Osteoblast (primary cell): ENCODE data around the gene ERBB4. TPM values are rescaled to one million over a fixed set of nuclear protein-coding genes. Genes with fewer than 3 reads are reported as not detected.
A peak's percentile ranks its signal among the peaks of the same experiment; 100 is the strongest.

Experiments used
- DNase-seq: peaks from one replicate; pipeline ENCODE4 v3.0.0; 2011; ENCODE audit warnings: low spot score, mixed read lengths; ENCODE audit not compliant: insufficient read length; ENCODE audit errors: missing footprints
- H2AFZ ChIP-seq: 2 replicates; pipeline ENCODE4 v1.6.0; 2011; ENCODE audit warnings: mild to moderate bottlenecking, low read length
- H3K27ac ChIP-seq: 2 replicates; pipeline ENCODE4 v1.5.1; 2011; ENCODE audit warnings: mild to moderate bottlenecking, low read depth, low read length, moderate library complexity
- H3K27me3 ChIP-seq: 2 replicates; pipeline ENCODE4 v1.6.0; 2012; ENCODE audit warnings: mild to moderate bottlenecking, control low read depth, inconsistent platforms, low read length, moderate library complexity; ENCODE audit not compliant: insufficient read depth
- H3K36me3 ChIP-seq: 2 replicates; pipeline ENCODE4 v1.5.1; 2011; ENCODE audit warnings: mild to moderate bottlenecking, low read length, control low read depth, moderate library complexity; ENCODE audit not compliant: insufficient read depth
- H3K4me1 ChIP-seq: 2 replicates; pipeline ENCODE4 v1.5.1; 2011; ENCODE audit warnings: mild to moderate bottlenecking, low read length, control low read depth, moderate library complexity; ENCODE audit not compliant: insufficient read depth
- H3K4me2 ChIP-seq: 2 replicates; pipeline ENCODE4 v1.6.0; 2011; ENCODE audit warnings: mild to moderate bottlenecking, low read length; ENCODE audit not compliant: insufficient read depth
- H3K4me3 ChIP-seq: fragments of 200-600 bp; sonication (generic); 3 replicates; pipeline ENCODE4 v1.5.1; 2012; ENCODE audit warnings: mild to moderate bottlenecking, low read length, inconsistent platforms; ENCODE audit not compliant: insufficient read depth
- H3K79me2 ChIP-seq: 2 replicates; pipeline ENCODE4 v1.6.0; 2012; ENCODE audit warnings: mild to moderate bottlenecking, low read length, control low read depth, inconsistent platforms; ENCODE audit not compliant: insufficient read depth
- H3K9me3 ChIP-seq: 2 replicates; pipeline ENCODE4 v1.5.1; 2011; ENCODE audit warnings: low read depth, low read length, control low read depth
- H4K20me1 ChIP-seq: 2 replicates; pipeline ENCODE4 v1.6.0; 2012; ENCODE audit warnings: mild to moderate bottlenecking, low read length, control low read depth; ENCODE audit not compliant: insufficient read depth
- CTCF ChIP-seq: IDR thresholded peaks from 2 replicates; pipeline ENCODE4 v1.5.1; 2011; ENCODE audit warnings: mild to moderate bottlenecking, low read depth, low read length, moderate library complexity; ENCODE audit errors: extremely low read depth
- total RNA-seq: library from RNA; depleted of rRNA; stranded (reverse); fragments of >200 nt; gene quantifications from 2 replicates; pipeline ENCODE4 v1.2.3, GENCODE V29; 2012

The ERBB4 gene
- total RNA-seq, 1 donor = under 0.01 TPM

- no peak overlapping the region for H2AFZ ChIP-seq
- no peak for TF ChIP-seq CTCF
Measured at GRCh38 chr2:212264187-212264586, 274.4 kb downstream of the ERBB4 start.

DNA sequence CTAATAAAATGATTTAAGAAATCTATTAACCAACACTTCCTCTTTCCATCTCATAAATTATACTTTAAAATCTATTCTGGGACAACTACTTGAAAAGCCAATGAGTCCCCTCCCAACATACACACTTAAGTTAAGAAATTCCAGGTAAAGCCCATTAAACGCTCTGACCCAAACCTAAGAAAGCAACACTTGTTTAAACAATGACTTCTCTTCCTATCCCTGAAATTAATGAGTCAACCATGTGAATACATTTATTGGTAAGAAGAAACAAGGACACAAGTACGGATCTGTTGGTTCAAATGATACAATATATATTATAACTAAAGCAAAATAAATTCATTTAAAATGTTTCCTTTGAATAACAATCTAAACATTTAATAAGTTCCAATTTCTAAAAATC is 279.4 kb downstream of the ERBB4 start:
- no peak for TF ChIP-seq CTCF

More at GRCh38 chr2:212264187-212264586, 274.4 kb downstream of the ERBB4 start:
- no peaks in the 10 kb centered on the region for H3K27me3 ChIP-seq
- H3K9me3 ChIP-seq = no peaks in the 10 kb centered on the region
- no peaks in the 10 kb centered on the region for H3K79me2 ChIP-seq
- no peak overlapping the region for H3K27ac ChIP-seq
- H3K4me2 ChIP-seq = no peak overlapping the region
- no peaks in the 10 kb centered on the region for H3K4me1 ChIP-seq
- no peaks in the 10 kb centered on the region for H3K36me3 ChIP-seq
- DNase-seq = no peak
- no peaks in the 10 kb centered on the region for H4K20me1 ChIP-seq
- no peak overlapping the region for H3K4me3 ChIP-seq

DNA sequence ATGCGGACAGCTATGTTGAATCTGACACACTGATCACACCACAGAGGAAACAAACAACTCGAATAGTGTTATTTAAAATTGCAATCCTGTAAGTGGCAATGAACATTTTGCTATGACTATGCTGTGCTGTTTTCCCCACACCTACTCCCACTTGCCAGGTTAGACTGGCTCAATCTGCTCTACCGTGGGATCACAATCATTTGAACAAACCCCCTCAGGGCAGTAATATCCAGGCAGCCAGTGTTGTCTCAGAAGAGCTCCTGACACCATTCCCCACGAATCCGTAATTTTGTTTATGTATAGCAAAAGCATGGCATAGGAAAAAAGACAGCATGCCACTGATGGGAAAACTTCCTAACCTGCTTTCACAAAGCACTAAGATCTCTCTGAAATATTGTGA is 284.3 kb downstream of the ERBB4 start:
- Histone ChIP-seq H3K36me3 (no peaks in the 10 kb centered on the region), H3K27ac (no peak overlapping the region)

More for the DNA sequence above, 279.4 kb downstream of the ERBB4 start:
- no peaks in the 10 kb centered on the region for H3K79me2 ChIP-seq
- H2AFZ ChIP-seq = no peak overlapping the region
- no peak overlapping the region for H3K27ac ChIP-seq
- no peak for DNase-seq
- H4K20me1 ChIP-seq = no peaks in the 10 kb centered on the region
- H3K36me3 ChIP-seq = no peaks in the 10 kb centered on the region
- no peaks in the 10 kb centered on the region for H3K27me3 ChIP-seq
- no peak overlapping the region for H3K4me2 ChIP-seq
- H3K4me1 ChIP-seq = no peaks in the 10 kb centered on the region
- H3K9me3 ChIP-seq = no peaks in the 10 kb centered on the region
- no peak overlapping the region for H3K4me3 ChIP-seq

DNA sequence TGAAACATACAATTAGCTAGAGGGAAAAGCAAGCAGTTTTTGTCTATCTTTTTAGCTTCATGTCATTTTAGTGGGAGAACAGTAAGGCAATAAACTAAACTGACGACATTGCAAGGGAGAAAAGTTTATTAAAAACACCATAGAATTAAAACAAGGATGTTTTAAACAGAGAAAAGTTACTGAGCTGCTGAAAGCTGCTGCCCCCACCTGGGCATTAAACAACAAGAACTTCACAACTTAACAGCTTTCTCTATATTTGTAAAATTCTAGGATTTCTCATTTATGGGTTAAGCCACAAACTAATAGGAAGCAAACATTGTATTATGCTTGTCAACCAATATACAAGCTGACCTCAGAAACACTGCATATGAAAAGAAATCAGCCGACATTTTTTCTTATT is 289.2 kb downstream of the ERBB4 start:
- no peaks in the 10 kb centered on the region for H4K20me1 ChIP-seq
- H3K27me3 ChIP-seq = no peaks in the 10 kb centered on the region
- no peaks in the 10 kb centered on the region for H3K9me3 ChIP-seq
- TF ChIP-seq CTCF = peak; percentile 62
- H3K36me3 ChIP-seq = no peaks in the 10 kb centered on the region
- no peaks in the 10 kb centered on the region for H3K79me2 ChIP-seq
- peak overlapping the region; percentile 15 for H2AFZ ChIP-seq
- no peak overlapping the region for H3K27ac ChIP-seq
- H3K4me2 ChIP-seq = no peak overlapping the region
- no peaks in the 10 kb centered on the region for H3K4me1 ChIP-seq
- no peak overlapping the region for H3K4me3 ChIP-seq
- no peak for DNase-seq

More for the DNA sequence above, 284.3 kb downstream of the ERBB4 start:
- Histone ChIP-seq H3K27me3 (no peaks in the 10 kb centered on the region), H3K79me2 (no peaks in the 10 kb centered on the region), H3K9me3 (no peaks in the 10 kb centered on the region), H4K20me1 (no peaks in the 10 kb centered on the region), H3K4me3 (no peak overlapping the region), H3K4me1 (no peaks in the 10 kb centered on the region), H3K4me2 (no peak overlapping the region), H2AFZ (no peak overlapping the region)
- no peak for TF ChIP-seq CTCF
- DNase-seq = no peak
